ENCODE data around the gene ANO8.
A peak's percentile ranks its signal among the peaks of the same experiment; 100 is the strongest.
"Not testable (repeated sequence)": the region's sequence is repeated elsewhere in the genome, so short reads cannot be mapped to it uniquely, and the experiment has no call there.

ANO8 gene

DNA sequence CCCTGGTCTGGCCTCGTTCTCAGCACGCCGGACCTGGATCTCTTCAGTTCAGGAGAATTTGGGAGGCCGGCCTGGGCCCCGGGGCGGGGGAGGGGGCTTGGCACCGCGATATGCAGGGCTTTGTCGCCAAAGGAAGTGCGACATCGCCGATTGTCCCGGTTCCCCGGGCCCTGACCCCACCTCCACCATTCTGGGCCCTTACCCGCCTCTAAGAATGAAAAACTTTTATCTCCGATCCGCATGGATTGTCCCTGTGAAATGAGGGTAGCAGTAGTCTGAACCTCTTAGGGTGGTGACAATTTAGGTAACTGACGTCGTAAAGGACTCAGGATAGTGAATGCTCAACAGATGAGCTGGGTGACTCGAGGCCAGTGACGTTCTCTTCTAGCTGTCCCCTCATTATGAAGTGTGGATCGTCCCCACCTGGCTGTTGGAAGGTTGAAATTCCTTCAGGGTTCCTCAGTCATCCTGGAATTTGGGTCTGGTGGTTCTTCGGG lies 24.6 kb downstream of the ANO8 start:
- DNase-seq: no peak

DNA sequence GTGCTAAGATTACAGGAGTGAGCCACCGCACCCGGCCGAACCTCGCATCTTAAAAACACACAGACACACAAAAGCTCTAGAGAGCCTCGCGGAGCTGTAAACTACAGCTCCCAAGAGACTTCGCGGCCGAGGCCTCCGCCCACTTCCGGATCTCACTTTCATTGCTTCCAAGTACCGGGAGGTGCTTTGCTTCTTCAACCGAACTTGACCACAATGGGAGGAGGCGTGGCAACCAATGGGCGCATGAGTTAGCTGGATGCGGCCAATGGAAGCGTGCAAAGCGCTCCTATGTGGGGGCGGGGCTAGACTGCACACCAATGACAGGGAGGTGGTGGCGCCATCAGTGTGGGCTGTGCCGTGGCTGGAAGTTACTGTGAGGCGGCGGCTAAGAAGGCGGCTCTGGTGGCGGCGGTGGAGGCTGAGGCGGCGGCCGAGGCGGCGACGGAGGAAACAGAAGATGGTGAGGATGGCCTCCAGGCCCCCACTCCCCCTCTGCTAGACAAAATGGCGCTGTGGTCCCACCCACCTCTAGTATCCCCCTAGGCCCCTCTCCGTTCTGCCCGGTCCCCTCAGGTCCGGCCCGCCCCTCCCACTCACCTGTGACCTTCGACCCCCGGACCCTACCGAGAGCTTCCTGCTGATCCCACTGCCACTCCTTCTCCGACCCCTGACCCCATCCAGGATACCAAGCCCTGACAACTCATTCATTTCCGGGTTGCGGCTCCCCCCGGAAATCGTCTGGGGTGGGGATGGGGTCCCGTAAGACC lies 25.3 kb downstream of the ANO8 start, which contains the start of gene DDA1:
Gene DDA1, plus strand, starts transcription at position 366 of the 767 bp plus-strand sequence. Its CDS starts 92 bp downstream, at position 458.
- DNase-seq: peak; percentile 97 to 99

- no peak for DNase-seq
Measured at GRCh38 chr19:17307876-17308377, 26.7 kb downstream of the ANO8 start.

- DNase-seq: no peak
Measured at GRCh38 chr19:17306285-17306714, 28.4 kb downstream of the ANO8 start.

GRCh38 chr19:17305517-17306284 lies 29.0 kb downstream of the ANO8 start, which contains the start of gene MRPL34:
Gene MRPL34 (plus strand): TSS chr19:17305872. CDS start chr19:17305893, 21 bp downstream.
- peak; percentile 96 to 97 for DNase-seq

- DNase-seq: no peak
Measured at GRCh38 chr19:17305216-17305516, 29.5 kb downstream of the ANO8 start.

DNA sequence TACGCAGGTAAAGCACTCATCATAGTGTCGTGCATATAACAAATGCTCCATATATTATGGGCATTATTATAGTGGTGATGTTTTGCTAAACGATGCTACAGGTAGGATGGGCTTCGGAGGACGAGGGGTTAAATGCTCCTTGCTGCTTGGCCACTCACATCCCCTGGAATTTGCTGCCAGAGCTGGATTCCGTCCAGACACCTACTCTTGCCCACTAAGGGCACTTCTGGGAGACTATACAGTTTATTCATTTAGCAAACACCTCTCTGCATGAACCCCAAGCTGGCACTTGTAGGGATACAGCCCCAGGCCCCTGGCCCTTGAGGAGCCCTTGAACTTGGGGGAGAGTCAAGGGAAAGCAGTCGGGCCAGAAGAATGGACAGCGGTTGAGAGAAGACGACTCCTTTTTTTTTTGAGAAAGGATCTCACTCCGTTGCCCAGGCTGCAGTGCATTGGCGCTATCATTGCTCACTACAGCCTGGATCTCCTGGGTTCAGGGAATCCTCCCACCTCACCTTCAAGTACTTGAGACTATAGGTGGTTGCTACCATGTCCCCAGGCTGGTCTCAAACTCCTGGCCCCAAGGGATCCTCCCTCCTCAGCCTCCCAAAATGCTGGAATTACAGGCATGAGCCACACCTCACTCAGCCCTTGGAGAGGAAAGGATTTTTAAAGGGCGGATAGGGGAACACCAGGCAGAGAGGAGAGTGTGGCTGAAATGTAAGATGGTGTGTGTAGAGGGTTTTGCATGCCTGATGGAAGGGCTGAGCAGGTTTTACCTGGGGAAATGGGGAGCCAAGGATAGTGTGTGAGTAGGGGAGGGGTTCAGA lies 30.1 kb downstream of the ANO8 start:
- DNase-seq: no peak

DNA sequence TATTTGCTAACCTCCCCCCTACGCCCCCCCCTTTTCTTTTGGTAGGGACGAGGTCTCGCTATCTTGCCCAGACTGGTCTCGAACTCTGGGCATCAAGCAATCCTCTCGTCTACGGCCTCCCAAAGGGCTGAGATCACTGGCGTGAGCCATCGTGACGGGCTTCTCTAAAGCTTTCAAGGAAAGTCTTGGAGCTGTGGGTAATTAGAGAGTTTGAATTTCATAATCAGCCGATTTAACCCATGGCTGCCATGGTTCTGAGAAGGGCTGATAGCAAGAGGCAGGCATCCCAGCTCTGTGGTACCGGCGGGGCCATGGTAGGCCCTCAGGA lies 30.8 kb downstream of the ANO8 start:
- no peak for DNase-seq

GRCh38 chr19:17303167-17303939 lies 31.3 kb downstream of the ANO8 start, which contains the start of gene ABHD8:
Gene ABHD8 (minus strand): TSS chr19:17303425. CDS start chr19:17301616, 1,809 bp downstream.
- DNase-seq: peak; percentile 63 to 92

DNA sequence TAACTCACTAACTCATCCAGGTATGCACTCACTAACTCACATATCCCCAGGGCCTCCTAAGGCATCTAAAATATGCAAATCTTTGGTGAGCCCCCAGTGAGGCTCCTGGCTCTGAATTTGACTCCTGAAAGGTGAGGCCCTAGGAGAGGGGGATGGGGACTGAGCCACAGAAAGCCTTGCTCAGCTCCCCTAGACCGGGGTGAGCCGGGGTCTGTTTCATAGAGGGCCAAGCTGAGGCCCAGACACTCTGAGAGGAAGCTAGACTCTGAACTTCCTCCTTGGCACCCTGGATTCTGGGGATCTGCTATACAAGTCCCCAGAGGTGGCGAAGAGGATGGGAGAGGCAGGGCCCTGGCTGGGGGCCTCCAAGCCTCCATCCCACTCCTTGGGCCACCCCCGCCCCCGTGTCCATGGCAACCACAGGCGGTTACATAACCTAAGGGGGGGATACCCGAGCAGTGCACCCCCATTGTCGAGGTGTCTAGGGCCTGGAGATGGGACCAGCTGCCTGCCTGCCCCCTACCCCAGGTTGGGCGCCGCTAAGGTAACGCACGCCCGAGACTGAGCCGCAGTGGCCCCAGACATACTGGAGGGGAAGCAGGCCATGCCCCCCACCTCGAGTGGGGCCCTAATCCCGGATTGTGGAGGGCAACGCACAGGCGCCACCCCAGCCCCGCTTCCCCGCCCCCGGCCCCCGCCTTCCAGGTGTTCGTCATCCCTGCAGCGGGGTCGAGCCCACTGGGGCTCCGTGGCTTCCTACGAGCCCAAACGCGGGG lies 32.1 kb downstream of the ANO8 start:
- peak; percentile 80 to 82 for DNase-seq

DNA sequence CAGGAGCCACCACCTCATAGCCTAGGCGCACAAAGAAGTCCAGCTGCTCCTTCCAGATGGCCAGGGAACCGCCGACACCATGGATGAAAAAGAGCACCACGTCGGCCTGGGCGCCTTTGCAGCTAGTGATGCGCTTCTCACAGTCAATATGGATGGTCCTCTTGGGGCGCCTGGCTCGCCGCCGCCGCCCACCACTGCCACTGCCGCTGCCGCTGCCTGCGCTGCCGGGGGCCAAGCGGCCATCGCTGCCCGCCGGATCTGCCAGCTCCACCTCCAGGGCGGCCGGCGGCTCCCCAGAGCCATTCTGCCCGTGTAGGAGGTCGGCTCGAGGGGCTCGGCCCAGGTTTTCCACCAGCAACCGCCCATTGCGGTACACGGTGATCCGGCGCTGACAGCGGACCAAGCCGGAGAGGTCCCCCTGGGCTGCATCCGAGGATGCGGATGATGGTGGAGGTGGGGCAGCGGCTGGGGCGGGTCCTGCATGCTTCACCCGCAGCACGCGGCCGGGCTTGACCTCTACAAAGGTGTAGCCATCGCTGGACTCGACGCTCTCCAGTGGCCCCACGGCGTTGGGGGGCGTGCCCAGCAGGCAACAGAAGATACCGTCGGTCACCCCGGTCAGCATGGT lies 33.5 kb downstream of the ANO8 start:
- DNase-seq: no peak

DNA sequence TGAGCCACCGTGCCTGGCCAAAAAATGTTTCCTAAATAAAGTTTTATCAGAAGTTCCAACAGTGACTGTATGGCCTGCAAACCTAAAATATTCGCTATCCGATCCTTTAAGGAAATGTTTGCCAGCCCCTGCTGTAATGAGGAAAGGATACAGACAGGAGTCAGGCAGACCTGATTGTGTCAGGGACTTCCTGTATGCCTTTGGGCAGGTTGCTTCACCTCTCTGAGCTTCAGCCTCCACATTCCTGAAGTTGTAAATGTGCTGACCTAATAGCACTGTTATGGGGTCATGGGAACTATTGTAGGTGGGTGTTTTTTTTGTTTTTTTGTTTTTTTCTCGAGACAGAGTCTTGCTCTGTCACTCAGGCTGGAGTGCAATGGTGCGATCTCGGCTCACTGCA lies 37.7 kb downstream of the ANO8 start:
- DNase-seq: no peak

- no peak for DNase-seq
Measured at GRCh38 chr19:17296273-17296672, 38.4 kb downstream of the ANO8 start.

GRCh38 chr19:17295551-17295950 lies 39.1 kb downstream of the ANO8 start:
- DNase-seq: not testable (repeated sequence)

DNA sequence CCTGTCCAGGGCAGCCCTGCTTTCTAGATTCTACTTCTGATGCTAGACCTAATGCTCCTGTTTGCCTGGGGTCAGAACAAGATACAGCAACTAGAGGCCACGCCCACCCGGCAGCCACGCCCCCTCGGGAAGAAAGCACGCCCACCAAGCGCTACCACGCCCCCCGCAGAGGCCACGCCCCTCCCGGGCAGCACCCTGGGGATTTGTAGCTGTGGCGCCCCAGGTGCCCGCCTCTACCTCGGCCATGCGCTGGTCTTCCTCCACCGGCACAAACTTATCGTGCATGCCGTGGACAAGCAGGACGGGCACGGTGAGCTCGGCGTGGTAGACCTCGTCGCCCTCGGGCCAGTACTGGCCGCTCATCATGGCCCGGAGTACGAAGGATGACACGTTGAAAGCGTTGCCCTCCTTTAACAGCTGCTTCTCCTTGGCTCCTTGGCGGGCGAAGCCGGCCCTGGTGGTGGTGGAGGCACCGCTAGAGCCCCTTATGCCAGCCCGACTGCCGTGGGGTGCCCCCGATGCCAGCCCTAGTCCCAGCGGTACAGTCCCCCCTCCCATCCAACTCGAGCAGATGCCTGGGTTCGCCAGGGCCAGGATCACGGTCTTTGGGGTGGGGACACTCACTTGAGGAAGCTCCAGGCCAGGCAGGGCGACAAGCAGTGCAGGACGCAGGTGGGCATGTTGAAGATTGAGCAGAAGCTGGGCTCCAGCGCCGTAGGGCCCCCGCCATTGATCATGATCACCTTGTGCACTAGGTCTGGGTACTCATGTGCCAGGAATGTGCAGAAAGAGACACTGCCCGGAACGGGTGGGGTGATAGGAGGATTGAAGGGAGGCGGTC lies 40.4 kb downstream of the ANO8 start:
- DNase-seq: peak in 1 of 2 experiments; percentile 48

DNA sequence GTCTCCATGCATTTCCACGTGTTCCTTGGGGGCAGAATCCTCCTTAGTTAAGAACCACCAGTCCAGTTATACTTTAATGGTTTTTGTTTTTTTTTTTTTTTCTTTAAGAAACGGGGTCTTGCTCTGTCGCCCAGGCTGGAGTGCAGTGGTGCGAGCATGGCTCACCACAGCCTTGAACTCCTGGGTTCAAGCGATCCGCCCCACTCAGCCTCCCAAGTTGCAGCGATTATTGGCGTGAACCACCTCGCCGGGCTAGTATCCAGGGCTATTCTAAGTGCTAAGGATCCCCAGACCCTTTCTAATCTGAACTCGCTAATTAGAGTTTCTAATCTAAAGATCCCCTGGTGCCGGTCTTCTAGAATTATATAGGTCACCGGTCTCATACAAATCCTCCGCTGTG lies 41.0 kb downstream of the ANO8 start:
- no peak for DNase-seq

DNA sequence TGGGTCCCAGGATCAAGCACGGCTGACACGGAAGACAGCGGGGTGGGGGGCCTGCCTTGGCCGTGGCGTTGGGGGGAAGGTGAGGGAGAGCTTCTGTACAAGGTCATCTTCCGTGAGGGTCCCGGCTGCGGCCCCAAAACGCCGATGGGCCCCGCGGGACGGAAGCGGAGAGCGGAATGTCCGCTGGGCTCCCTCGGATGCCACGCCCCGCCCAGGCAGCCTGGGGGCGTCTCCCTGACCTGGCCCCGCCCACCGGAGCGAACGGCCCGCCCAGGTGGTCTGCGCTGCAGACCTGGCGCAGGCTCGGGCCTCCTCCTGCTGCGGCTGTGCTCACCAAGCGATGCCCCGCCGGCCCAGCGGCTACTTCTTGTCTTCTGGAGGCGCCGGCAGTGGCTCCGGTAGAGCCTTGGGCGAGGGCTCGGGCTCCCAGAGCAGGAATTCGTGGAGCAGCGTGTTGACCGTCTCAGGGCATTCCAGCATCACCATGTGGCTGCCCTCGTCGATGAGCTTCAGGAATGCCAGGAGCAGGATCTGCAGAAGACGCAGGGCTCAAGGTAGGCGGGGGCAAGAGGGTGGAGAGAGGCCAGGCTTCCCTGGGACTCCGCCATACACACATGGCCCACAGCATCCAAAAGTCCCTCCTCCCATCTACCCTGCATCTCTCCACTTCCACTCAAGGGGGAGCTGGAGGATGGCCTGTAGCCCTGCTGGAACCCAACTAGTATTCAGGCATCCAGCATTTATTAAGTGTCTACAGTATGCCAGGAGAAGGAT lies 42.2 kb downstream of the ANO8 start:
- peak; percentile 75 to 79 for DNase-seq

DNA sequence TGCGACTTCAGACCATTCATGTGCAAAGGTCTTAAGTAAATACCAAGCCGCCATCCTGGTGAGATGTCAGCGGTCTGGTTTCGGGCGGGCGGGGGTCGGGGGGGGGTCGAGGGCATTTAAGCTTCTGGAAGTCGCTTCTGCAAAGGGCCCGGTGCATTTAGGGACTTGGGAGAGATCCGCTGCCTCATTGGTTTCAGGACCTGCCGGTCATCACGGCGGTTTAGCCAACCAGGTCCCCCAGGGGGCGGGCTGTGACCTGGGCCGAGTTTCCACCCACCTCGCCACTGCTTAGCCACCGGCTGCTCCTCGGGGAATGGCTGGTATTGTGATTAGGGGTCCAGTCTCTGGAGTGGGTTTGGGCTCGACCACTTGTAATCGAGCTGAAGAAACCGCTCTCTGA lies 45.2 kb downstream of the ANO8 start:
- peak; percentile 7 to 72 for DNase-seq

- DNase-seq: no peak
Measured at GRCh38 chr19:17286752-17287151, 47.9 kb downstream of the ANO8 start.

All from NCI-H526 (cell line).